ENCODE measurements around the gene KLF3.

DNA sequence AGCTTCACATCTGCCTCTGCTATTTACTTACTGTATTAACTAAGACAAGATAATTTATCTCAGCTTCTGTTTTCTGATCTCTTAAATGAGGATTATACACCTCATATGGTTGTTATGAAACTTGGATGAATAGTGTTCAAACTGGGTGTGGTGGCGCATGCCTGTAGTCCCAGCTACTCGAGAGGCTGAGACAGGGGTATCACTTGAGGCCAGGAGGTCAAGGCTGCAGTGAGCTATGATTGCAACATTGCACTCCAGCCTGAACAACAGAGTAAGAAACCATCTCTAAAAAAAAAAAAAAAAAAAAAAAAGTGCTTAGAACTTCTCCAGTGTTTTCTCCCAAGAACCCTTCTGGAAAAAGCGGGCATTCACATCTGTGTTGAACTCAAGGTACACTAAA lies 19.8 kb upstream of the KLF3 start:
- TF ChIP-seq, protein P1, sequence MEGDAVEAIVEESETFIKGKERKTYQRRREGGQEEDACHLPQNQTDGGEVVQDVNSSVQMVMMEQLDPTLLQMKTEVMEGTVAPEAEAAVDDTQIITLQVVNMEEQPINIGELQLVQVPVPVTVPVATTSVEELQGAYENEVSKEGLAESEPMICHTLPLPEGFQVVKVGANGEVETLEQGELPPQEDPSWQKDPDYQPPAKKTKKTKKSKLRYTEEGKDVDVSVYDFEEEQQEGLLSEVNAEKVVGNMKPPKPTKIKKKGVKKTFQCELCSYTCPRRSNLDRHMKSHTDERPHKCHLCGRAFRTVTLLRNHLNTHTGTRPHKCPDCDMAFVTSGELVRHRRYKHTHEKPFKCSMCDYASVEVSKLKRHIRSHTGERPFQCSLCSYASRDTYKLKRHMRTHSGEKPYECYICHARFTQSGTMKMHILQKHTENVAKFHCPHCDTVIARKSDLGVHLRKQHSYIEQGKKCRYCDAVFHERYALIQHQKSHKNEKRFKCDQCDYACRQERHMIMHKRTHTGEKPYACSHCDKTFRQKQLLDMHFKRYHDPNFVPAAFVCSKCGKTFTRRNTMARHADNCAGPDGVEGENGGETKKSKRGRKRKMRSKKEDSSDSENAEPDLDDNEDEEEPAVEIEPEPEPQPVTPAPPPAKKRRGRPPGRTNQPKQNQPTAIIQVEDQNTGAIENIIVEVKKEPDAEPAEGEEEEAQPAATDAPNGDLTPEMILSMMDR (IDR thresholded peaks at IDR 0.05; ENCODE audit: insufficient read depth, low read depth, low read length), result no peak
- no peak for TF ChIP-seq EZH2 (IDR thresholded peaks at IDR 0.05; ENCODE audit: insufficient read depth, low read length)

Data from astrocyte (in vitro differentiated cells and primary cell).